ENCODE results near the gene MR1. TPM values are rescaled to one million over a fixed set of nuclear protein-coding genes. Genes with fewer than 3 reads are reported as not detected.

MR1 gene
- total and polyA plus RNA-seq, 8 donors: 1.1 to 40.8 (median 7.5) TPM

- WGBS, 5 donors: 0 to 1% (median 1%) methylated on average over 23 of the region's 23 CpGs
- Histone ChIP-seq H3K27me3 (peaks cover 0 to 3% (median 0%) of the 10 kb centered on the region in 3 donors), H3K4me1 (peaks cover 0 to 41% (median 30%) of the 10 kb centered on the region in 4 donors), H3K9me3 (no peaks in the 10 kb centered on the region), H3K4me3 (peak overlapping the region; percentile 74 to 92 (median 88)), H3K27ac (peak overlapping the region; percentile 84 to 95 (median 90)), H3K36me3 (no peaks in the 10 kb centered on the region)
- TF ChIP-seq, protein P1, sequence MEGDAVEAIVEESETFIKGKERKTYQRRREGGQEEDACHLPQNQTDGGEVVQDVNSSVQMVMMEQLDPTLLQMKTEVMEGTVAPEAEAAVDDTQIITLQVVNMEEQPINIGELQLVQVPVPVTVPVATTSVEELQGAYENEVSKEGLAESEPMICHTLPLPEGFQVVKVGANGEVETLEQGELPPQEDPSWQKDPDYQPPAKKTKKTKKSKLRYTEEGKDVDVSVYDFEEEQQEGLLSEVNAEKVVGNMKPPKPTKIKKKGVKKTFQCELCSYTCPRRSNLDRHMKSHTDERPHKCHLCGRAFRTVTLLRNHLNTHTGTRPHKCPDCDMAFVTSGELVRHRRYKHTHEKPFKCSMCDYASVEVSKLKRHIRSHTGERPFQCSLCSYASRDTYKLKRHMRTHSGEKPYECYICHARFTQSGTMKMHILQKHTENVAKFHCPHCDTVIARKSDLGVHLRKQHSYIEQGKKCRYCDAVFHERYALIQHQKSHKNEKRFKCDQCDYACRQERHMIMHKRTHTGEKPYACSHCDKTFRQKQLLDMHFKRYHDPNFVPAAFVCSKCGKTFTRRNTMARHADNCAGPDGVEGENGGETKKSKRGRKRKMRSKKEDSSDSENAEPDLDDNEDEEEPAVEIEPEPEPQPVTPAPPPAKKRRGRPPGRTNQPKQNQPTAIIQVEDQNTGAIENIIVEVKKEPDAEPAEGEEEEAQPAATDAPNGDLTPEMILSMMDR (IDR thresholded peaks at IDR 0.05): no peak
- no peak for TF ChIP-seq POLR2AphosphoS5 (IDR thresholded peaks at IDR 0.05)
- TF ChIP-seq EP300 (IDR thresholded peaks at IDR 0.05): no peak
- no peak for TF ChIP-seq POLR2A (IDR thresholded peaks at IDR 0.05)
- intact Hi-C loops (cut with DNase I; ENCODE audit: low total_unique reads): no loop called here
- peak in 1 of 2 donors; percentile 87 for DNase-seq
Measured at GRCh38 chr1:181021811-181022434, 11.9 kb upstream of the MR1 start.

DNA sequence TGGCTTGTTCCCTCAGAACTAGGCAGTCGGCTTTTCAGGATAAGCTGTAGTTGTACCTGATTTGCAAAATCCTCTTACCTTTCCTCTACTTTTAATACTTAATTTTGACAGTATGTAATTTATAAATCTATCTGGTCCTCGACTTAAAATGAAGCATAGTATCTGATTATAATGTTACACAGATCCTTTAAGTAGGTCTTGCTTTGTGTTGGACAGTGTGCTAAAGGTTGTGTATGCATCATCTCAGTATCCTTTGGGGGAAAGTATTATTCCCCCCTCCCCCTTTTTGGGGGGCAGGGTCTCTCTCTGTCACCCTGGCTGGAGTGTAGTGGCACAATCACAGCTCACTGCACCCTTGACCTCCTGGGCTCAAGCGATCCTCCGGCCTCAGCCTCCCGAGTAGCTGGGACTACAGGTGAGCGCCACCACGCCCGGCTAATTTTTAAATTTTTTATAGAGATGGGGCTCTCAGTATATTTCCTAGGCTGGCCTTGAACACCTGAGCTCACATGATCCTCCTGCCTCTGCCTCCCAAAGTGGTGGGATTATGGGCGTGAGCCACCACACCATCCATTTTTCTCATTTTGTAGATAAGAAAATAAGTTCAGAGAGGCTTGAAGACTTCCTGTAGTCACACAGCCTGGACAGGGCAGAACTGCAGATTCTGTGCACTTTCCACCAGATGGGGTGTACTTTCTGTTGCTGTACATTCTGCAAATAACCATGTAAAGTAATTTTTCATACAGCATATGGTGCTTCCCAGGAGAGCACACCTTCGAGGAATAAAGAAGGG lies 10.3 kb upstream of the MR1 start:
- Histone ChIP-seq H3K4me3 (peak overlapping the region; percentile 74 to 92 (median 88)), H3K36me3 (no peaks in the 10 kb centered on the region), H3K27me3 (peaks cover 0 to 3% (median 0%) of the 10 kb centered on the region in 3 donors), H3K27ac (peak overlapping the region; percentile 42 to 95 (median 90)), H3K9me3 (no peaks in the 10 kb centered on the region), H3K4me1 (peaks cover 0 to 40% (median 29%) of the 10 kb centered on the region in 4 donors)
- TF ChIP-seq POLR2A (IDR thresholded peaks at IDR 0.05) (no peak), POLR2AphosphoS5 (IDR thresholded peaks at IDR 0.05) (no peak), EP300 (IDR thresholded peaks at IDR 0.05) (no peak)
- TF ChIP-seq, protein P1 (IDR thresholded peaks at IDR 0.05): no peak
- 69 to 74% (median 71%) methylated on average over 10 of the region's 10 CpGs for WGBS, 5 donors
- no peak for DNase-seq
- intact Hi-C loops (cut with DNase I; ENCODE audit: low total_unique reads): no loop called here

DNA sequence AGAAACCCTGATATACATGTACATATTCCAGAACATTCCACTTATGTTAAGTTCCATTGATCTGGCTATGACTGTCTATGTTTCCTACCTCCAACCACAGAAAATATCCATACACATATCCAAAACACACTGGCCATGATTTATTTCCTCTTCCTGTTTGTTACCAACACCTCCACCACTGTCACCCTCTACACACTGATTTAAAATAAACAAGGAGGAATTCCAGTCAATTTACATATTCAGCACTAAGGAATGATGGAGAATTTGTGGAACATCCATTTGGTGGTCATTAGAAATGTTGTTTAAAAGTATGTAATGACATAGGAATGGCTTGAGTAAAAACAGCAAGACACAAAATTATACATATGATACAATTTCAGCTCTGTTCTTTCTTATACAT lies 5.6 kb upstream of the MR1 start:
- peaks cover 3 to 14% (median 9%) of the 10 kb centered on the region in 4 donors for H3K4me1 ChIP-seq
- no peak for TF ChIP-seq EP300 (IDR thresholded peaks at IDR 0.05)
- TF ChIP-seq, protein P1 (IDR thresholded peaks at IDR 0.05): no peak
- TF ChIP-seq POLR2AphosphoS5 (IDR thresholded peaks at IDR 0.05): no peak
- no peak for TF ChIP-seq POLR2A (IDR thresholded peaks at IDR 0.05)

GRCh38 chr1:181028615-181029014 lies 5.2 kb upstream of the MR1 start:
- 76 to 82% (median 80%) methylated on average over 5 of the region's 5 CpGs for WGBS, 5 donors
- intact Hi-C loops (cut with DNase I; ENCODE audit: low total_unique reads): no loop called here
- Histone ChIP-seq H3K27ac (no peak overlapping the region), H3K4me3 (no peak overlapping the region), H3K4me1 (peaks cover 6 to 13% (median 10%) of the 10 kb centered on the region in 4 donors), H3K27me3 (no peaks in the 10 kb centered on the region), H3K36me3 (no peaks in the 10 kb centered on the region), H3K9me3 (no peaks in the 10 kb centered on the region)
- TF ChIP-seq POLR2A (IDR thresholded peaks at IDR 0.05) (no peak), POLR2AphosphoS5 (IDR thresholded peaks at IDR 0.05) (no peak), EP300 (IDR thresholded peaks at IDR 0.05) (no peak)
- TF ChIP-seq, protein P1 (IDR thresholded peaks at IDR 0.05): no peak
- DNase-seq: no peak

More for the DNA sequence above, 5.6 kb upstream of the MR1 start:
- Histone ChIP-seq H3K36me3 (no peaks in the 10 kb centered on the region), H3K4me3 (no peak overlapping the region), H3K27ac (no peak overlapping the region), H3K9me3 (no peaks in the 10 kb centered on the region), H3K27me3 (no peaks in the 10 kb centered on the region)
- intact Hi-C loops (cut with DNase I; ENCODE audit: low total_unique reads): no loop called here
- no peak for DNase-seq

Data from stomach (tissue), 9 donors.